ENCODE data around the gene TCF15. TPM values are rescaled to one million over a fixed set of nuclear protein-coding genes. Genes with fewer than 3 reads are reported as not detected.

TCF15 gene
- total and polyA plus RNA-seq, 2 of the 13 experiments (the other 11 are each of a cell fraction or from before 2014, with no cell fraction given): not detected

- TF ChIP-seq ZNF367 (CRISPR knock-in tag; IDR thresholded peaks at IDR 0.05; ENCODE audit: borderline replicate concordance) (peak; percentile 85; the same call in 1 of the 2 replicates), HNRNPUL1 (IDR thresholded peaks at IDR 0.05; ENCODE audit: low read depth, low read length) (no peak), ATM (IDR thresholded peaks at IDR 0.05; ENCODE audit: borderline replicate concordance) (no peak), GTF3A (CRISPR knock-in tag; conservative IDR thresholded peaks at IDR 0.05) (no peak), MTF1 (CRISPR knock-in tag; IDR thresholded peaks at IDR 0.05) (no peak), RELA (CRISPR knock-in tag; IDR thresholded peaks at IDR 0.05) (no peak), ZNF792 (CRISPR knock-in tag; IDR thresholded peaks at IDR 0.05) (peak; percentile 67), POGZ (CRISPR knock-in tag; IDR thresholded peaks at IDR 0.05) (peak; percentile 87), CEBPB (IDR thresholded peaks at IDR 0.05; ENCODE audit: borderline replicate concordance, low read depth, low read length) (no peak), MAX (IDR thresholded peaks at IDR 0.05) (peak; percentile 73), KAT8 (CRISPR knock-in tag; IDR thresholded peaks at IDR 0.05) (no peak; the same call in 1 of the 2 replicates), TIGD3 (CRISPR knock-in tag; IDR thresholded peaks at IDR 0.05; ENCODE audit: borderline replicate concordance) (no peak), KLF11 (CRISPR knock-in tag; IDR thresholded peaks at IDR 0.05) (no peak), STAT5B (CRISPR knock-in tag; IDR thresholded peaks at IDR 0.05) (peak; percentile 33; the same call in 1 of the 2 replicates), EP300 (IDR thresholded peaks at IDR 0.05; ENCODE audit: low read depth in 2 of 2, low read length in 2 of 2) (peak; percentile 14 to 74; a peak in 3 of 4 replicates), EP300 (CRISPR knock-in tag; IDR thresholded peaks at IDR 0.05; ENCODE audit: borderline replicate concordance) (peak; percentile 69; the same call in 1 of the 2 replicates), PAXIP1 (CRISPR knock-in tag; conservative IDR thresholded peaks at IDR 0.05) (no peak), ZMAT5 (CRISPR knock-in tag; IDR thresholded peaks at IDR 0.05; ENCODE audit: borderline replicate concordance, low read depth) (0 out of 2 replicates have a peak, but pooled peaks have one; percentile 12), MAZ (IDR thresholded peaks at IDR 0.05; ENCODE audit: borderline replicate concordance, low read depth, low read length) (peak; percentile 94), MAZ (CRISPR knock-in tag; IDR thresholded peaks at IDR 0.05; ENCODE audit: low read depth) (peak; percentile 98), ZBTB38 (CRISPR knock-in tag; IDR thresholded peaks at IDR 0.05) (peak; percentile 86; the same call in 1 of the 2 replicates), ZNF30 (CRISPR knock-in tag; IDR thresholded peaks at IDR 0.05) (no peak), PLRG1 (conservative IDR thresholded peaks at IDR 0.05) (no peak), TEF (CRISPR knock-in tag; IDR thresholded peaks at IDR 0.05) (0 out of 2 replicates have a peak, but pooled peaks have one; percentile 34), ZNF552 (CRISPR knock-in tag; IDR thresholded peaks at IDR 0.05; ENCODE audit: borderline replicate concordance) (no peak), ZNF589 (CRISPR knock-in tag; conservative IDR thresholded peaks at IDR 0.05) (no peak; the same call in 1 of the 2 replicates), SNRNP70 (IDR thresholded peaks at IDR 0.05; ENCODE audit: low read depth, low read length) (no peak)
These were observed 43.0 kb upstream of the TCF15 start, which contains the start of gene SRXN1 (continued) for GRCh38 chr20:653110-653589.

Data from HepG2 (cell line).